ENCODE measurements around the gene NNAT. TPM values are rescaled to one million over a fixed set of nuclear protein-coding genes. Genes with fewer than 3 reads are reported as not detected.

NNAT gene
- total RNA-seq, 2 experiments from 2014 or later, result not detected

DNA sequence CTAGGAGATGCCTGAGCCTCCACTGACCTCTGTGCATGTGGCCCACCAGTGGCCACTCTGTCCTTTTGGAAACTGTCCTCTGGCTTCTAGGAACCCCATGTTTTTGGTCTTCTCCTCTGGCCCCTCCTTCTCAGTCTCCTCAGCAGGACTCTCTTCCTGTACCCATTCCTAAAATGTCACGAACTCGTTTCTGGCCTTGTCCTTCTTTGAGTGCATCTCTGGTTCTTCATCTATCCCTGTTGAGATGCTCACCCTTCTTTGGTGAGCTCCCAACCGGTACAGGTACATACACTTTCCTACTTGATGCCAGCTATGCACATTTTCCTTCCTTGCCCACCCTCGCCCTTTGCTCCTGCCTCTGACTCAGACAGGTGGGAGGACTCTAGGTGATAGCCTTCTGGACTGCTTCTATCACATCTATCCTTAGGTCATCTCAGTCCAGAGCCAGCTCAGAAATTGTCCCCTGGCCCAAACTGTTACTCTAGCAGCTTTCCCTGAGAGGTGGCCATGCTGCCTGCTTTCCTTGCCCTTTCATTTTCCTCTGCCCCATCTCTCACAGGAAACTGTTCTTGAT, 14.8 kb upstream of the NNAT start:
- DNase-seq (no peak), ATAC-seq (no peak)
- Mint-ChIP-seq H3K4me1 (no peaks in the 10 kb centered on the region), H3K27me3 (no peaks in the 10 kb centered on the region), H3K4me3 (no peak overlapping the region), H3K36me3 (peaks cover 2% of the 10 kb centered on the region), H3K9me3 (ENCODE audit: low read depth) (no peaks in the 10 kb centered on the region), H3K27ac (no peak overlapping the region)
- CTCF ChIA-PET, result interaction anchor here (1.1 to 1.6 kb wide), 2 partner anchors 27 to 328 kb away, joined by 3 to 4 read pairs; partner anchors contain the start of gene RPN2

DNA sequence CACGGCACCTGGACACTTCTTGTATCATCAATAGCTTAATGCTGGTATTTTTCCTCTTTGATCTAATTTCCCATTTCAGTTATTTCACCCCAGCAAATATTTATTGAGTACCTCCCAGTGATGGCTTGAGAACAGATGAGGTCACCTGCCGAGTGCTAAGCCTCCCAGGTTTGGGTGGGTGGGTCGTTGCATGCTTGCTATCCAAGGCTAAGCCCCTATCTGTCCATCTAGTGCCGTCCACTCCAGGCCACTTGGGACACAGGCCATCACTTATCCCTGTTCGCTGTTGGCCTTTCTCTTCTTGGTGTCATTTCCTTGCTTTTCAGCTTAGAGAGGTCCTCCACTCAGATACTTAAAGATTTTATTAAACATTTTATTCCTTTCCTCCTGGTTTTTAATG, 10.8 kb upstream of the NNAT start:
- no peak overlapping the region for H3K27ac Mint-ChIP-seq
- CTCF ChIA-PET, result no interaction called here
- H3K4me1 Mint-ChIP-seq, result no peaks in the 10 kb centered on the region
- peaks cover 2% of the 10 kb centered on the region for H3K36me3 Mint-ChIP-seq
- H3K9me3 Mint-ChIP-seq (ENCODE audit: low read depth), result no peaks in the 10 kb centered on the region
- DNase-seq (no peak), ATAC-seq (no peak)
- H3K4me3 Mint-ChIP-seq, result no peak overlapping the region
- H3K27me3 Mint-ChIP-seq, result no peaks in the 10 kb centered on the region

GRCh38 chr20:37511610-37512275, 9.3 kb upstream of the NNAT start:
- DNase-seq (no peak), ATAC-seq (no peak)
- Mint-ChIP-seq H3K4me1 (no peaks in the 10 kb centered on the region), H3K4me3 (no peak overlapping the region), H3K27ac (no peak overlapping the region), H3K9me3 (ENCODE audit: low read depth) (no peaks in the 10 kb centered on the region), H3K36me3 (peaks cover 2% of the 10 kb centered on the region), H3K27me3 (no peaks in the 10 kb centered on the region)
- CTCF ChIA-PET, result no interaction called here

GRCh38 chr20:37513779-37514359, 7.2 kb upstream of the NNAT start:
- DNase-seq, result no peak
- no peaks in the 10 kb centered on the region for H3K4me1 Mint-ChIP-seq
- ATAC-seq, result no peak
- no peaks in the 10 kb centered on the region for H3K27me3 Mint-ChIP-seq
- no peaks in the 10 kb centered on the region for H3K9me3 Mint-ChIP-seq (ENCODE audit: low read depth)
- CTCF ChIA-PET, result no interaction called here
- H3K27ac Mint-ChIP-seq, result no peak overlapping the region
- no peak overlapping the region for H3K4me3 Mint-ChIP-seq
- peaks cover 1% of the 10 kb centered on the region for H3K36me3 Mint-ChIP-seq

DNA sequence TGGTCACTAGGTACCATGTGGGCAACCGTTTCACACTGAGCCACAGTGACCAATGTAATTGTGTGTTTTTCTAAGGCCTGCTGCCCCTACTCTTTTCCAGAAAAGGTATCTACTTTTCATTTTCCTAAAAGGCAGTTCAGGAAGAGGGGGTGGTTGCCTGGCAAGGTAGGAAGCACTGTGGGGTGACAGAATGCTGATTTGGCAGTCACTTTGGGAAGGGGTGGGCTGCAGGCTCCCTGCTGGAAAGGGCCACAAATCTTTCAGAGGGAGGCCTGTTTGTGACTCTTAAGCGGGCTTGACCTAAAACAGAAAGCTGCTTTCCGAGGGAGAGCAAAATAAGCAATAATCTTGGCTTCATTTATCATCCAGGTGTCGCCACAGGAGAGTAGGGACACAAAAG, 5.2 kb upstream of the NNAT start:
- DNase-seq, result no peak

DNA sequence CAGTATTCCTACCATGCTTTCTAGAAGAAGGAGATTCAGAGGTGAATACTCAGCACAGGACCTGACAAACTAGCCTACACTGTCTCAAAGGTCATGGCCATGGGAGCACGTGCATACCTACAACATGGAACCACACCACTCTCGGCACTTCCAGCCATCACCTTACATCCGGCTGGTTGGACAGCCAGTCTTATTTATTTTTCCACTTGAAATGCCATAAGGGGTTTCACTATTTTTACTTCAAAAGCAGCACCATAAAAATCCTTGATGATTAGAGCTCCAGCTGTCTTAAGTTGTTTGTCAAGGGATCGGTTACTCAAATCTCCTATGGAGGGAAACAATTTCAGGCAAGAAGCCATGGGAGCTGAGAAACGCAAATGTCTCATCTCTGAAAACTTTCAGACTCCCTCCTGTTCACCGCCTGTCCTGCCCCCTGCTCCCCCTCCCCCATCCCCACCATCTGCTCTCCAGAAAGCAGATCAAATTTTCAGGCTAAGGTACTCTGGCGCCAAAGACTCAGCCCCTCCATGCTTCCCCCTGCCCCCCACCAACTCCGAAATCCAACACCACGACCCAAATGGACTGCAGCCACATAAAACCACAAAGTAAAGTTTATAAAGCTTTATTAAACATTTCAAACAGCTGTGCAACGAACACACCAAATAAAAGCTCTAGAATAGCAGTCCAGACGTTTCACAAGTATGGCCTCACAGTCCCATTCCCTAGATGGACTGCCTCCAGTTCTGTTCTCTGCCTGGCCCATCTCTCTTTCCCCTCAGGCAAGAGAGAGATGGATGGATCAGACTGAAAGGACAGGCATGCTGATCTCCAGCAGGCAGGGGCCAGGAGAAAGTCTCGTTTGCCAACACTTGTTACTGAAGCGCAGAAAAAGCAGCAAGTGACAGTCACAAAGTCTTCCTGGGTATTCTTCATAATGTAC, 4.0 kb upstream of the NNAT start:
- no peaks in the 10 kb centered on the region for H3K9me3 Mint-ChIP-seq (ENCODE audit: low read depth)
- H3K27ac Mint-ChIP-seq, result no peak overlapping the region
- peaks cover 8% of the 10 kb centered on the region for H3K27me3 Mint-ChIP-seq
- H3K4me3 Mint-ChIP-seq, result no peak overlapping the region
- CTCF ChIA-PET, result interaction anchor here (0.7 kb wide), 1 partner anchor 47 kb away, joined by 3 read pairs; no protein-coding TSS in a partner anchor
- ATAC-seq (no peak), DNase-seq (no peak)
- peaks cover 1% of the 10 kb centered on the region for H3K4me1 Mint-ChIP-seq
- H3K36me3 Mint-ChIP-seq, result peaks cover 2% of the 10 kb centered on the region

More for the DNA sequence above, 5.2 kb upstream of the NNAT start:
- Mint-ChIP-seq H3K4me3 (no peak overlapping the region), H3K27ac (no peak overlapping the region), H3K4me1 (no peaks in the 10 kb centered on the region), H3K9me3 (ENCODE audit: low read depth) (no peaks in the 10 kb centered on the region), H3K27me3 (peaks cover 3% of the 10 kb centered on the region), H3K36me3 (peaks cover 2% of the 10 kb centered on the region)
- ATAC-seq, result no peak
- CTCF ChIA-PET, result no interaction called here

DNA sequence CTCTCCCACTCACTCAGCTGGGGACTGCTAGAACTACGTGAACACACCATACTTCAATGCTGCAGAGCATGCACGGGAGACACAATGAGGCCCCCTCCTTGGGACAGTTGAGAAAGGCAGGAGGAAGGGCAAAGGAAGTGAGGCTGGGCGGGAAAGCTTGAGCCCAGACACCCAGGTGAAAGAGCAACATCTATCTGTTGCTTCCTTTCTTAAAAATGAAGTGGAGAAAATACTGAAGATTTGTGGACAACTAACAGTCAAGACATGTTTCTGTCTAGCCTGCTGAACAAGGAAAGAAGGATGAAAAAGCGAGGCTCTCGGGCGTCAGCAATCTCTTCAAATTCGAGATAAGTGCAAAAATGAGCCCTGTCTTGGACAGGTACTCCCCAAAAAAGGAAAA, 3.0 kb upstream of the NNAT start:
- Mint-ChIP-seq H3K36me3 (peaks cover 2% of the 10 kb centered on the region), H3K9me3 (ENCODE audit: low read depth) (no peaks in the 10 kb centered on the region), H3K4me1 (peaks cover 1% of the 10 kb centered on the region), H3K27me3 (peaks cover 8% of the 10 kb centered on the region), H3K4me3 (no peak overlapping the region), H3K27ac (no peak overlapping the region)
- ATAC-seq, result no peak
- no peak for DNase-seq
- CTCF ChIA-PET, result no interaction called here

- Mint-ChIP-seq H3K4me1 (peaks cover 3% of the 10 kb centered on the region), H3K36me3 (peaks cover 3% of the 10 kb centered on the region), H3K27ac (peak overlapping the region; percentile 17), H3K4me3 (no peak overlapping the region), H3K9me3 (ENCODE audit: low read depth) (no peaks in the 10 kb centered on the region), H3K27me3 (peaks cover 8% of the 10 kb centered on the region)
- no peak for ATAC-seq
- no peak for DNase-seq
- CTCF ChIA-PET, result interaction anchor here (1.3 kb wide), 1 partner anchor 16 kb away, joined by 3 read pairs; no protein-coding TSS in a partner anchor
Measured at GRCh38 chr20:37518606-37519507, 2.2 kb upstream of the NNAT start.

GRCh38 chr20:37519508-37520418, 1.3 kb upstream of the NNAT start:
- Mint-ChIP-seq H3K4me3 (no peak overlapping the region), H3K9me3 (ENCODE audit: low read depth) (no peaks in the 10 kb centered on the region), H3K36me3 (peaks cover 3% of the 10 kb centered on the region), H3K27me3 (peaks cover 8% of the 10 kb centered on the region), H3K27ac (no peak overlapping the region), H3K4me1 (peaks cover 11% of the 10 kb centered on the region)
- DNase-seq (no peak), ATAC-seq (no peak)
- CTCF ChIA-PET, result interaction anchor here (1.3 to 1.4 kb wide), 2 partner anchors 15 to 19 kb away, joined by 3 read pairs; no protein-coding TSS in a partner anchor

GRCh38 chr20:37520419-37520955, 563 bp upstream of the NNAT start:
- H3K4me1 Mint-ChIP-seq, result peaks cover 18% of the 10 kb centered on the region
- H3K27ac Mint-ChIP-seq, result no peak overlapping the region
- H3K27me3 Mint-ChIP-seq, result peaks cover 8% of the 10 kb centered on the region
- H3K4me3 Mint-ChIP-seq, result no peak overlapping the region
- DNase-seq, result no peak
- no peaks in the 10 kb centered on the region for H3K9me3 Mint-ChIP-seq (ENCODE audit: low read depth)
- H3K36me3 Mint-ChIP-seq, result peaks cover 3% of the 10 kb centered on the region
- ATAC-seq, result no peak
- CTCF ChIA-PET, result interaction anchor here (1.4 kb wide), 1 partner anchor 20 kb away, joined by 3 read pairs; no protein-coding TSS in a partner anchor

DNA sequence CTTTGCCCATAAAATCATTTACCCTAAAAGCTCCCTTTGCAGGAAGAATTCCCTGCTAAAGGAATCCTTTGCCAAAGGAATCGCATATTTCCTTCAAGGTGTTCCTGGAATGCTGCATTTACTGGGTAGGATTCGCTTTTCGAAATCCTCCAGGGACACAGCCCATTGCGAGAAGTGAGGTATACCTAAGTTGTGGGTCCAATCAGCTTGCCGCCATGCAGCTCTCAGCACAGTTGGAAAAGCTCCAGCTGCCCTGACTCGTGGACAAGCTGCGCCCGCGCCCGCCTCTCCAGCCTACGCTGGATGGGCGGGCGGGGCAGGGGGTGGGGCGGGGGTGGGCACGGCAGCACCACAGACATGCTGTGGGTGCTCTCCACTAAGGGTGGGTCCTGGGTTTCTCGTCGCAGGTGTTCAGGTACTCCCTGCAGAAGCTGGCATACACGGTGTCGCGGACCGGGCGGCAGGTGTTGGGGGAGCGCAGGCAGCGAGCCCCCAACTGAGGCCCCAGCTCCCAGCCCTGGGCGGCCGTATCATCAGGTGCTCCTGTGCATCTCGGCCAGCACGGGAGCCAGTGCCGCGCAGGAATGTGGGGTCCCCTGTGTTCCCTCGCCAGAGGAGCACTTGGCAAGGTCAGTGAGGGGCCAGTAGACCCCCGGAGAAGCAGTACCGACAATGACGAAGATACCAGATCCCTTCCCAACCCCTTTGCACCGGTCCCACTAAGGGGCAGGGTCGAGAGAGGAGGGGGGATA, 1.4 kb downstream of the NNAT start:
- Mint-ChIP-seq H3K27ac (no peak overlapping the region), H3K9me3 (ENCODE audit: low read depth) (no peaks in the 10 kb centered on the region), H3K4me3 (no peak overlapping the region), H3K36me3 (peaks cover 3% of the 10 kb centered on the region), H3K27me3 (peaks cover 8% of the 10 kb centered on the region), H3K4me1 (peaks cover 31% of the 10 kb centered on the region)
- DNase-seq (no peak), ATAC-seq (no peak)
- CTCF ChIA-PET, result interaction anchor here (0.7 kb wide), 1 partner anchor 254 kb away, joined by 3 read pairs; no protein-coding TSS in a partner anchor

All from activated CD8-positive, alpha-beta memory T cell treated with anti-CD3 and anti-CD28 coated beads, Interleukin-2, amount 10 ng/mL, durations not matched to agents 7 days and 5 days (primary cell).